NCI-H146 (cell line): ENCODE results near the gene C1orf159.
A peak's percentile ranks its signal among the peaks of the same experiment; 100 is the strongest.

Source experiments
- DNase-seq: peaks from one replicate; lab custom pipeline; 2025; lab: John Stamatoyannopoulos, UW

The C1orf159 gene

GRCh38 chr1:1053682-1054081 lies 62.2 kb downstream of the C1orf159 start:
- DNase-seq = no peak

GRCh38 chr1:1053022-1053421 lies 62.9 kb downstream of the C1orf159 start:
- DNase-seq = no peak

- DNase-seq = no peak
Observed at GRCh38 chr1:1052003-1052840, 63.7 kb downstream of the C1orf159 start.

GRCh38 chr1:1051127-1051810 lies 64.6 kb downstream of the C1orf159 start:
- peak; percentile 51 for DNase-seq

- peak; percentile 13 for DNase-seq
Observed at GRCh38 chr1:1050577-1051052, 65.3 kb downstream of the C1orf159 start.

- DNase-seq = no peak
Observed at GRCh38 chr1:1049318-1050165, 66.3 kb downstream of the C1orf159 start.

- DNase-seq = peak; percentile 48
Observed at GRCh38 chr1:1048765-1049164, 67.1 kb downstream of the C1orf159 start.

GRCh38 chr1:1047963-1048362 lies 67.9 kb downstream of the C1orf159 start:
- no peak for DNase-seq

- no peak for DNase-seq
Observed at GRCh38 chr1:1047407-1047806, 68.5 kb downstream of the C1orf159 start.

GRCh38 chr1:1046767-1047166 lies 69.1 kb downstream of the C1orf159 start:
- DNase-seq = no peak

GRCh38 chr1:1046243-1046642 lies 69.6 kb downstream of the C1orf159 start:
- no peak for DNase-seq

- DNase-seq = no peak
Observed at GRCh38 chr1:1045129-1045528, 70.8 kb downstream of the C1orf159 start.

- no peak for DNase-seq
Observed at GRCh38 chr1:1044455-1045078, 71.3 kb downstream of the C1orf159 start.

GRCh38 chr1:1043921-1044320 lies 72.0 kb downstream of the C1orf159 start:
- no peak for DNase-seq

GRCh38 chr1:1043411-1043810 lies 72.5 kb downstream of the C1orf159 start:
- no peak for DNase-seq

- no peak for DNase-seq
Observed at GRCh38 chr1:1042835-1043234, 73.1 kb downstream of the C1orf159 start.

- DNase-seq = no peak
Observed at GRCh38 chr1:1041873-1042272, 74.0 kb downstream of the C1orf159 start.

- no peak for DNase-seq
Observed at GRCh38 chr1:1041092-1041523, 74.8 kb downstream of the C1orf159 start.

GRCh38 chr1:1040004-1040991 lies 75.6 kb downstream of the C1orf159 start:
- peak; percentile 60 for DNase-seq

GRCh38 chr1:1039145-1039910 lies 76.6 kb downstream of the C1orf159 start:
- DNase-seq = no peak
